ENCODE data around the gene USB1. TPM values are rescaled to one million over a fixed set of nuclear protein-coding genes. Genes with fewer than 3 reads are reported as not detected.

The USB1 gene
- total RNA-seq, 1 experiment from 2014 or later: 18.7 TPM

DNA sequence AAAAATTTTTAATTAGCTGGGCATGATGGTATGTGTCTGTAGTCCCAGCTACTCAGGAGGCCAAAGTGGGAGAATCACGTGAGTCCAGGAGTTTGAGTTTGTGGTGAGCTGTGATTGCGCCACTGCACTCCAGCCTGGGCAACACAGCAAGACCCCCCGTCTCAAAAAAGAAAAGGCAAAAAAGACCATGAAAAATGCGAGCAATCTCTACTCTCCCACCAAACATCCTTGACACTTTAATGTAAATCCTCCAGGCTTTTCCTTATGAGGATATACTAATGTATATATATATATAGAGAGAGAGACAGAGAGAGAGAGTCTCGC is 52.4 kb downstream of the USB1 start:
- BruUV-seq (replicated peaks): no TSS peak
- intact Hi-C loops (cut with micrococcal nuclease): no loop called here
- H3K9me2 ChIP-seq (replicated peaks; ENCODE audit: low read length): no peaks in the 10 kb centered on the region
- no peaks in the 10 kb centered on the region for H3K36me3 ChIP-seq (ENCODE audit: low read depth, low read length)
- no peaks in the 10 kb centered on the region for H3K9me3 ChIP-seq (ENCODE audit: low read length)
- ChIA-PET POLR2A (ENCODE audit: unreplicated experiment) (no interaction called here), CTCF (no interaction called here)
- H3K4me3 ChIP-seq (ENCODE audit: low read length): no peak overlapping the region
- no peak overlapping the region for H3K9ac ChIP-seq (ENCODE audit: low read length)
- H2AFZ ChIP-seq (ENCODE audit: low read length): no peak overlapping the region
- no peaks in the 10 kb centered on the region for H3K27me3 ChIP-seq (ENCODE audit: low read length)
- H3K27ac ChIP-seq (ENCODE audit: low read length): no peak overlapping the region
- no peak for DNase-seq
- H3K79me2 ChIP-seq (ENCODE audit: low read length): no peaks in the 10 kb centered on the region
- H3F3A ChIP-seq (ENCODE audit: low read length, unreplicated experiment): no peaks in the 10 kb centered on the region
- ATAC-seq: no peak
- H4K20me1 ChIP-seq (ENCODE audit: low read length): no peaks in the 10 kb centered on the region
- no peak overlapping the region for H3K4me2 ChIP-seq (ENCODE audit: low read length)
- no peaks in the 10 kb centered on the region for H3K4me1 ChIP-seq (ENCODE audit: insufficient read depth, low read length)
- TF ChIP-seq EZH2phosphoT487 (IDR thresholded peaks at IDR 0.05; ENCODE audit: borderline replicate concordance, low read length) (no peak), EZH2 (IDR thresholded peaks at IDR 0.05; ENCODE audit: low read length, unreplicated experiment) (no peak)
- TF ChIP-seq, protein P1, sequence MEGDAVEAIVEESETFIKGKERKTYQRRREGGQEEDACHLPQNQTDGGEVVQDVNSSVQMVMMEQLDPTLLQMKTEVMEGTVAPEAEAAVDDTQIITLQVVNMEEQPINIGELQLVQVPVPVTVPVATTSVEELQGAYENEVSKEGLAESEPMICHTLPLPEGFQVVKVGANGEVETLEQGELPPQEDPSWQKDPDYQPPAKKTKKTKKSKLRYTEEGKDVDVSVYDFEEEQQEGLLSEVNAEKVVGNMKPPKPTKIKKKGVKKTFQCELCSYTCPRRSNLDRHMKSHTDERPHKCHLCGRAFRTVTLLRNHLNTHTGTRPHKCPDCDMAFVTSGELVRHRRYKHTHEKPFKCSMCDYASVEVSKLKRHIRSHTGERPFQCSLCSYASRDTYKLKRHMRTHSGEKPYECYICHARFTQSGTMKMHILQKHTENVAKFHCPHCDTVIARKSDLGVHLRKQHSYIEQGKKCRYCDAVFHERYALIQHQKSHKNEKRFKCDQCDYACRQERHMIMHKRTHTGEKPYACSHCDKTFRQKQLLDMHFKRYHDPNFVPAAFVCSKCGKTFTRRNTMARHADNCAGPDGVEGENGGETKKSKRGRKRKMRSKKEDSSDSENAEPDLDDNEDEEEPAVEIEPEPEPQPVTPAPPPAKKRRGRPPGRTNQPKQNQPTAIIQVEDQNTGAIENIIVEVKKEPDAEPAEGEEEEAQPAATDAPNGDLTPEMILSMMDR (conservative IDR thresholded peaks at IDR 0.05; ENCODE audit: low read depth, low read length): no peak

DNA sequence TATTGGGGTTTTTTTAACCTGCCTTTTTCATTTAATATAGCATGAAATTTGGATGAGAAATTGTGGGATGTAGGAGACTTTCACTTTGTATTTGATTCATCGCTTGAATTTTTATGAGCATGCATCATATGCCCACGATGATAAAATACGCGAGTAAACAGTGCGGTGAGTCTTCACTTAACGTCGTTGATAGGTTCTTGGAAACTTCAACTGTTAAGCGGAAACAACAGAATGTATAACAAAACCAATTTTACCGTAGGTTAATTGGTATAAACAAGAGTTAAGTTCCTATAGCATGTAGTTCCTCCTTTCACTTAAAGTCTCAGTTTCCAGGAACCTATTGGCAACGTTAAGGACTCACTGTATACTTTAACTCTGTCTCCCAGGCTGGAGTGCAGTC is 53.1 kb downstream of the USB1 start:
- Histone ChIP-seq H3K9ac (ENCODE audit: low read length) (no peak overlapping the region), H3K9me2 (replicated peaks; ENCODE audit: low read length) (no peaks in the 10 kb centered on the region), H3K9me3 (ENCODE audit: low read length) (no peaks in the 10 kb centered on the region), H3K4me3 (ENCODE audit: low read length) (no peak overlapping the region), H3K79me2 (ENCODE audit: low read length) (no peaks in the 10 kb centered on the region), H2AFZ (ENCODE audit: low read length) (no peak overlapping the region), H3K36me3 (ENCODE audit: low read depth, low read length) (no peaks in the 10 kb centered on the region), H4K20me1 (ENCODE audit: low read length) (no peaks in the 10 kb centered on the region), H3K27me3 (ENCODE audit: low read length) (no peaks in the 10 kb centered on the region), H3F3A (ENCODE audit: low read length, unreplicated experiment) (no peaks in the 10 kb centered on the region), H3K4me1 (ENCODE audit: insufficient read depth, low read length) (no peaks in the 10 kb centered on the region), H3K4me2 (ENCODE audit: low read length) (no peak overlapping the region), H3K27ac (ENCODE audit: low read length) (no peak overlapping the region)
- no peak for DNase-seq
- ChIA-PET CTCF (no interaction called here), POLR2A (ENCODE audit: unreplicated experiment) (no interaction called here)
- TF ChIP-seq EZH2 (IDR thresholded peaks at IDR 0.05; ENCODE audit: low read length, unreplicated experiment): no peak
- TF ChIP-seq, protein P1 (conservative IDR thresholded peaks at IDR 0.05; ENCODE audit: low read depth, low read length): no peak
- no peak for TF ChIP-seq EZH2phosphoT487 (IDR thresholded peaks at IDR 0.05; ENCODE audit: borderline replicate concordance, low read length)
- no peak for ATAC-seq
- no TSS peak for BruUV-seq (replicated peaks)
- intact Hi-C loops (cut with micrococcal nuclease): no loop called here

DNA sequence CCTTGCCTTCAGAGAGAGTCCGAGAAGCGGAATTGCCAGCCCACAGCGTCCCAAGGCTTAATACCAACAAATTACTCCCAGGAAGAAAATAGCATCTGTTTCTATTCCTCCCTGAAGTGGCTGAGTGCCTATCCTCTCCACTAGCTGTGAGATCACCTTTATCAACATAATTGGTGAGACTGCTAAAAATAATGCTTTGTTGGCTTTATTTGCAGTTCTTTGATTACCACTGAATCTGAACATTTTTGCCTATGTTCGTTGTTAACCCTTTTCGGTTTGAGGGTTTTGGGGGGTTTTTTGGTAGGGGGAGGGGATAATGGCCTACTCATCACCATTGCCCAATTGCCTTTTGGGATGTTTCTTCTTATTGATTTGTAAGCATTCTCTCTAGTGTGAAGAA is 55.4 kb downstream of the USB1 start:
- POLR2A ChIA-PET (ENCODE audit: unreplicated experiment): no interaction called here
- no peaks in the 10 kb centered on the region for H3K9me3 ChIP-seq (ENCODE audit: low read length)
- no TSS peak for BruUV-seq (replicated peaks)
- H3K4me3 ChIP-seq (ENCODE audit: low read length): no peak overlapping the region
- no peak overlapping the region for H3K4me2 ChIP-seq (ENCODE audit: low read length)
- TF ChIP-seq EZH2 (IDR thresholded peaks at IDR 0.05; ENCODE audit: low read length, unreplicated experiment) (no peak), EZH2phosphoT487 (IDR thresholded peaks at IDR 0.05; ENCODE audit: borderline replicate concordance, low read length) (no peak)
- TF ChIP-seq, protein P1 (conservative IDR thresholded peaks at IDR 0.05; ENCODE audit: low read depth, low read length): no peak
- H3K36me3 ChIP-seq (ENCODE audit: low read depth, low read length): no peaks in the 10 kb centered on the region
- ATAC-seq (no peak), DNase-seq (no peak)
- H4K20me1 ChIP-seq (ENCODE audit: low read length): no peaks in the 10 kb centered on the region
- H3F3A ChIP-seq (ENCODE audit: low read length, unreplicated experiment): no peaks in the 10 kb centered on the region
- H3K79me2 ChIP-seq (ENCODE audit: low read length): no peaks in the 10 kb centered on the region
- H3K27me3 ChIP-seq (ENCODE audit: low read length): no peaks in the 10 kb centered on the region
- H3K9ac ChIP-seq (ENCODE audit: low read length): no peak overlapping the region
- no peaks in the 10 kb centered on the region for H3K9me2 ChIP-seq (replicated peaks; ENCODE audit: low read length)
- H2AFZ ChIP-seq (ENCODE audit: low read length): no peak overlapping the region
- no peaks in the 10 kb centered on the region for H3K4me1 ChIP-seq (ENCODE audit: insufficient read depth, low read length)
- no peak overlapping the region for H3K27ac ChIP-seq (ENCODE audit: low read length)
- intact Hi-C loops (cut with micrococcal nuclease): no loop called here
- CTCF ChIA-PET: no interaction called here
